Middle frontal gyrus (tissue), 1 donor: Measurements from ENCODE around the gene FBN3.

Source experiments
- DNase-seq: peaks from one replicate; pipeline ENCODE4 v3.0.0-alpha.2; 2015; ENCODE audit warnings: low spot score; ENCODE audit errors: extremely low spot score

FBN3 gene

DNA sequence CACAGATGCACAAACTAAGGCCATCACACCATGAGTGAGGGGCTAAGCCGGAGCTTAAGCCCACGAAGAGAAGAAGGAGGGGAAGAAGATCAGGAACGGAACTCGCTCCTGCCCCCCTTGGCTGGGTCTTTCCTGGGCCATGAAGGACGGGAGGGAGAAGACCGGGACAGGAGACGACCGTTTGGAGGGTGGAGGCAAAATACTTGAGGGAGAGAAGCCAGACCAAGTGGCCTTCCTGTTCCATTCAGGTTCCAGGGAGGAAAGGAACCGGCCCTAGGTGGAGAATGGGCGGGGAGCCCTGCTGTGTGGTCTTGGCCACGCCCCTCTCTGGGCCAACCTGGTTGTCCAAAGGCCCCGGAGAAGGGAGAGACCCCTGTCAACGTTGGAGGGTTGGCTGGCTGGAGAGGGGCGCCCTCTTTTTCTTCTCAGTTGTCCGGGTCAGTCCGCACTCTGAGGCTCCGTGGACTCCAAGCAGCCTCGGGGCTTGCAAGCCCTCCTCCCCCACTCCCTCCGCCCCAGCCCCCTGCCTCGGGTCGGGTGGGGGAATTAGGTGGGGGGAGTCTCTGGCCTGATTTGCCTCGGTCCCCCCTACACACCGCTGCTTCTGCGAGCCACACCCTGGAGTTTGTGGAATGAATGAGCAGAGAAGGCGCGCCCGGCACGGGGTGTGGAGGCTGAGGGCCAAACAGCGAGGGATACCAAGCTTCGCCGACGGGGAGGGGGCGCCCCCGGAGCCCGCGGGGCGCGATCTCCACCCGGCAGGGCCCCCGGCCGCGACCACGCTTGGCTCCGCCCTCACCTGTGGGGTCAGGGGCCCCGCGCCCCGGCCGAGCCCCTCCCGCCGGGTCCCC lies 757 bp downstream of the FBN3 start:
- DNase-seq = no peak

DNA sequence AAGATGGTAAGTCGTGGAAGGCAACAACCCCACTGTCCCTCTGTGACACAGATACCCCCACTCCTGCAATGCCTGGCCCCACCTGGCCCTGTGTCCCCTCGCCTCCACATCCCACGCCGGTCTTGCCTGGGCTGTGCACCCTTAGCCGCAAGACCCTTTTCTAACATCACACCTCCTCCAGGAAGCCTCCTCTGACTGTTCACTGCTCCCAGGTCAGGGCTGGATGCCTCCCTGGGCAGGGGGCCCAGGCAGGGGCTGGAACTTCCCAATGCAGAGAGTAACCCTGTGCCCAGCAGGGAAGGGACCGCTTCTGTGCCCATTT lies 1.3 kb downstream of the FBN3 start:
- no peak for DNase-seq

DNA sequence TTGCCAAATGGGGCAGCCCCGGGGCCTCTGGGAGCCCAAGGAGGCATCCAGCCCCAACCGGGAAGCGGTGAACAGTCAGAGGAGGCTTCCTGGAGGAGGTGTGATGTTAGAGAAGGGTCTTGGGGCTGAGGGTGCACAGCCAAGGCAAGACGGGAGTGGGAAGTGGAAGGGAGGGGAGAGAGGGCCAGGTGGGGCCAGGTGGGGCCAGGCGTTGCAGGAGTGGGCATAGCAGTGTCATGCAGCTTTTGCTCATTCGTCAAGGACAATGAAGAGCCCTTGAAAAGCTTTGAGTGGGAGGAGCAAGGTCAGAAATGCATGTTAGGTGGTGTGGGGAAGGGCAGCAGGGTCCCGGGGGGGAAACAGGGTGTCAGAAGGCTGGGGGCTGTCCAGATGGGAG lies 1.8 kb downstream of the FBN3 start:
- no peak for DNase-seq

DNA sequence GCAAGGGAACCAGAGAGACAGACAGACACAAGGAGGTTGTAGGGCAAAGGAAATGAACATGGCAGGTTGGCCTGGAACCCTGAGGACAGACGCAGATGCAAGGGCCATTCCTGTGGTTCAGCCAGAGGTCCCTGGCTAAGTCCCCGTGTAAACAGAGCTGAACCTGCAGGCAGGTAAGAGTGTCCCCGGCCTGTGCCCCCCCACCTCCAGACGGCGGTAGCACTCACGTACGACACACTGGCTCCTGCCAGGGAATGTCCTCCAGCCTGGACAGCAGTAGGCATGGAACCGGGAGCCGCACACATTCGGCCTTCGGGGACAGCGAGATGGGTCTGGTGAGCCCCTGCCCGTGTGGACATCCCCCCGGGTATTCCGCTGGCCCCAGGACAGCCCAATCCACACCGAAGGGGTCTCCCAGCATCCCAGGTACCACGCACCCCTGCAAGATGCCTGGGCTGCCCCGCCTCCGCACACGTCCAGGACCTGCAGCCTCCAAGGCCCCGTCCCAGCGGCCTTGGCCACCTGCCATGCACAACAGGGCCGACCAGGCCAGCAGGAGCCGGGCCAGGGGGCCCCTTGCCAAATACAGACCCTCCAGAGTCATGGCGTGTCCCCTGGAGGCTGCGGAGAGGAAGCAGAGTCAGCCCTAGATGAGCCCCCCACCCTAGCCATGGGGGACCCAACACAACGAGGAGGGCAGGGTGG lies 2.4 kb downstream of the FBN3 start:
- no peak for DNase-seq

DNA sequence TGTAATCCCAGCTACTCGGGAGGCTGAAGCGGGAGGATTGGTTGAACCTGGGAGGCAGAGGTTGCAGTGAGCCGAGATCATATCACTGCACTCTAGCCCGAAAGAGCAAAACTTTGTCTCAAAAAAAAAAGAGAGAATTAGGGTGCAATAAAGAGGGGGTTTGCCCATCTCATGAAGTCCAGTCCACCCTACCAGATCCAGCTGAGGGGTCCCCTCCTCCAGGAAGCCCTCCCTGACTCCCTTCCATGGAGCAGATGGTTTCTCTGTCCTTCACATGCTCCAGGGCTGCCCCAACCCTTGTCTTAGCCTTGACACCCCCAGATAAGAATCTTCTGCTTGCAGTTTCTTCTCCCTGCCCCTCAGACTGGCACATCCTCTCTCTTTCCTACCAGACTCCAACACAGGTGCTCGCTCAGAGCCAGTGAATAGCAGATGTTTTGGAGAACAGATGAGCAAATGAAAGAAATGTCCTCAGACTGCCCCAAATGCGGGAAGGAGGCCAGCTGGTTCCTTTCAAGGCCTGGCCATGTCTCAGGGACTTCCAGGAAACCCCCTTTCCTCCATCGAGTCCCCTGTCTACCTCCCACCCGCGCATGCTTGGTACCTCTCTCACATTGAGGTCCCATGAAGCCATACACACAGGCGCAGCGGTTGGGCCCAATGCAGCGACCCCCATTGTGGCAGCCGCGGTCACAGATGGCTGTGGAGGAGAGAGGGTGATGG lies 5.0 kb downstream of the FBN3 start:
- no peak for DNase-seq

DNA sequence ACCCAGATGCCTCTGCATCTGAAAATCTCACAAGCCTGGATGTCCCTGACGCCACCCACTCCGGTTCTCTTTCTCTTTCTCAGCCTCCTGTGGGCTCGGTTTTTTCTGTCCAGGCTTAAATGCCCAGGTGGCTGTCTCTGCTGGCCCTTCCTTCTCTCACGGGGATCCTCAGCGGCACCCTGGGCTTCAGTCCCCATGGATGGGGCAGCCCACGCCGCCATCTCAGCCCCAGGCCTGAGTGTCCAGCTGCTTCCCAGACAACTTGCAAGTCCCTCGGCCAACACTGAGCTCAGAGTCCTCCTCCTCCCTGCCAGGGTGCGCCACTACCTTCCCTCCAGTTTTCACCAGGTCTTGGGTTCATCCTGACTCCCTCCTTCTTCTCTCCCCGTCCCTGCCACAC lies 6.4 kb downstream of the FBN3 start:
- no peak for DNase-seq

DNA sequence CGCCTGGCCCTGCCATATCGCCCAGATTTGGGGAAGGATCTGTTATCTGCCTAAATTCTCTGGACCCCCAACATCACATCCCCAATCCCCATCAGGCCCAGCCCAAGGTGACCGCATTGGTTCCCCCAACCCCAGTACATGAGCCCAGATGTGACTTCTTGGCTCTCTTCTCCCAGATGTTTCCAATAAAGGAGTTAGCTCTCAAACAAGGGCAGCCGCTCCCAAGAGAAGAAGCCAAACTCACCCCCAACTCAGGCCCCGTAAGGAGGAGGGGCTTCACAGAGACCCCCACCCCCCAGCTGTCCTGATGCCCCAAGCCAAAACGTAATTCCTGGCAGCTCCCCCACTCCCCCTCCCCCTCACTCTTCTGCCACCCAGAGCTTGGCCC lies 6.9 kb downstream of the FBN3 start:
- no peak for DNase-seq

DNA sequence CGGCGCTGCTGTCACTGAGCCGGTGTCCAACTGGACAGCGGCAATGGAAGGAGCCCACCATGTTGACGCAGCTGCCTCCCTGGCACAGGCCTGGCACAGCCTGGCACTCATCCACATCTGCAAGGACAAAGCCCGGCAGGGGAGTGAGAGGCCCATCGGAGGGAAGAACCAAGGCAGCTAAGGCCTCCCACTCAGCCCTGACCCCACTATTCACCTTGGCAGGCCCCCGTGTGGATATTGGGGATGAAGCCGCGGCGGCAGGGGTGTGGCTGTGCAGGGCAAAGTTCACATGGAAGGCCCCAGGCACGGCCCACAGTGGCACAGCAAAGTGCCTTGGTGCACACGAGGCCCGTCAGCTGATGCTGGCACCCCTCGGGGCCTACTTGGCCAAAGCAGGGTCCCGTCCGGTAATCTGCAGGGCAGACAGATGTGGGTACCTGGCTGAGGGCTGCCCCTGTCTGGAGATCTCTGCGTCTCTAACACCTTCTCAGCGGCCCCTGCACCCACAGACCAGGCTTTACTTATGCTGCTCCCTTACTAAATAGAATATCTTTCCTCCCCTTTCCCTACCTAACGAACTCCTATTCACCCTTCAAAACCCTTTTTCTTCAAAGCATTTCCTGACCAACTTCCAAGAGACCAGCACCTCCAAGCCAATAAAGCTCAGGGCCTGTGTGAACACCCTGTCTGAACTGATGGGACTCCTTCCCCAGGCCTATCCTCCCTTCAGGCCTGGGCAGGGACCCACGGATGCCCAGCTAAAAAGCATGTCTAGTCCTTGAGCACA lies 7.5 kb downstream of the FBN3 start:
- DNase-seq = no peak

DNA sequence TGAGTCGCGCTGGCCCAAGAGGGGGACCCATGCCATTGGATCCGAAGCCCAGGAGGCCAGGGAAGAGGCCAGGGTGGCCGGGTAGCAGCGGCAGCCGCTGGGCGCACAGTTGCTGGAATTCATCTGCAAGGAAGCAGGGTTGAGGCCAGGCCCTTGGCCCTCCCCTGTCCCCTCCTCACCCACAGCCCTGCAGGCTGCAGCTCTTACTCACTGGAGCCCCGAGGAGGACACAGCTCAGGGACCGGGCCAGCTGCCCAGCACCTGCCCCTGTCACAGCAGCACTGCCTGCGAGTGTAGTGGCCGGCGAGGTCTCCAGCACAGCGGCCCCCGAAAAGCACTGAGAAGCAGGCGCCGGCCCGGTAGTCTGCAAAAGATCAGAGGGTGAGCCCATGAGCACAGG lies 11.2 kb downstream of the FBN3 start:
- no peak for DNase-seq

DNA sequence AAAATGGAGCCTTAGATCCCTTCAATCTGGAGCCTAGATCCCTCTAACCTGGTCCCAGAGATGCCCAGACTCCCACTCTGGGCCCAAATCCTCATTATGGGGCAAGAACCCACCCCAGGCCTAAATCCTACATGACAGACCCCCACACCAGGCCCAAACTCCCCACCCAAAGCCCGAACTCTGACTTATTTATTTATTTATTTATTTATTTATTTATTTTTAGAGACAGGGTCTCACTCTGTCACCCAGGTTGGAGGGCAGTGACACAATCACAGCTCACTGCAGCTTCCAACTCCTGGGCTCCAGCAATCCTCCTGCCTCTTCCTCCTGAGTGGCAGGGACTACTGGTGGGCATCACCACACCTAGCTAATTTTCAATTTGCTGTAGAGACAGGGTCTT lies 12.0 kb downstream of the FBN3 start:
- no peak for DNase-seq

DNA sequence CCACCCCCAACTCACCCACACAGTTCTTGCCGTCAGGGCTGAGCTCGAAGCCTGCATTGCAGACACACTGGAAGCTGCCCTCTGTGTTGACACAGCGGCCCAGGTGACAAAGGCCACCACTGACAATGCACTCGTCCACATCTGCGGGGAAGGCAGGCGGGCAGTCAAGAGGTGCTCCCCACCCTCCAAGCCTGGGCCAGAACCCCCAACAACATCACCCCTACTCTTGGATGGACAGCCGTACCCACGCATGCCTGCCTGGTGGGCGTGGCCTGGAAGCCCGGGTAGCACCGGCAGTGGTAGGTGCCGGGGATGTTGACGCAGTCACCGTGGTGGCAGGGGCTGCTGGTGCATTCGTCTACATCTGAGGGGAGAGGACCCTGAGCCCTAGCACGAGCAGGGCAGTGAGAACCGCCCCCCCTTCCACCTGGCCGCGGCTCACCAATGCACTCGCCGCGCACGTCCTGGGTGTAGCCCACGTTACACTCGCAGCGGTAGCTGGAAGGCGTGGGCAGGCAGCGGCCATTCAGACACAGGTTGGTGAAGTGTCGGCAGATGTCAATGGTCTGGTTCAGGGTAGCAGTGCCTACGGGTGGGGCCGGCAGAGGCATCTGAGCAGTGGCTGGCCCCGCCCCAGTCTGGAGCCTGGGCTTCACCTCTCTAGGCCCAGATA lies 13.3 kb downstream of the FBN3 start:
- DNase-seq = no peak

DNA sequence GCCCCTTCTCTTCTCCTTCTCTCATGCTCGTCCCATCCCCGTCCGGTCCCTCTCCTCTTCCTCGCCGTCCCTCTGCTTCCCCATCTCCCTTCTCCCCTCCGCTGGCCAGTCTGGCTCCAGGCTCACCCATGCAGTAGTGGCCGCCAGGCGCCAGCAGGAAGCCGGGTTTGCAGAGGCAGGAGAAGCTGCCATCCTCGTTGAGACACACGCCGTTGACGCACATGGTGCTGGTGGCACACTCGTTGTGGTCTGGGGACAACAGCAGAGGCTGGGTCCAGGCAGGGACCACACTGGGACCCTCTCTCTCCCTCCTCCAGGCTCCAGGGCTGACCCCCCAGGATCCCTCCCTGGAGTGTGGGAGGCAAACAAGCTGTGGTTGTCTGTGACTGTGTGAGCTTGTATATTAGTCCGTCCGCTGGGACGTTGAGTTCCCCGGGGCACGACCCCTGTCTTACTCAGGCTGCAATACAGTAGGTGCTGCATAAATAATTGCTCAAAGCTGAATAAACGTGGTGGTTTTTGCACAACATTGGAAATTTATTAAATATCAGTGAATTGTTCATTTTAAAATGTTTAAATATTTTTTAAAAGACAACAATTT lies 16.4 kb downstream of the FBN3 start:
- no peak for DNase-seq

DNA sequence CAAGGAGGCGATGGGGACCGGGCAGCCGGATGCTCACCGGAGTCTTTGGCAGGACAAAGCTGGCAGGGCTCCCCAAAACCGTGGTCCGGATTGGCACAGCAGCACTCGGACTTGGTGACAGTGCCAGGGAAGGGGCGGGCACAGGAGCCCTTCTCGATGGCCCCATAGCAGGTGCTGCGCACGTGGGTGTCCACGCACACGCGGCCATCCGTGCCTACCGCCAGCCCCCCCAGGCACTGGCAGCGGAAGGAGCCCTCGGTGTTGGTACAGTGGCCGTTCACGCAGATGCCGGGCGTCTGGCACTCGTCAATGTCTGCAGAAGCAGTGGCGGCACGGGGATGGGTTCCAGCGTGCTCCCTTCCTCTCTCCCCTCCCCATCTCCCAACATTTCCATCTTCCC lies 17.9 kb downstream of the FBN3 start:
- no peak for DNase-seq

DNA sequence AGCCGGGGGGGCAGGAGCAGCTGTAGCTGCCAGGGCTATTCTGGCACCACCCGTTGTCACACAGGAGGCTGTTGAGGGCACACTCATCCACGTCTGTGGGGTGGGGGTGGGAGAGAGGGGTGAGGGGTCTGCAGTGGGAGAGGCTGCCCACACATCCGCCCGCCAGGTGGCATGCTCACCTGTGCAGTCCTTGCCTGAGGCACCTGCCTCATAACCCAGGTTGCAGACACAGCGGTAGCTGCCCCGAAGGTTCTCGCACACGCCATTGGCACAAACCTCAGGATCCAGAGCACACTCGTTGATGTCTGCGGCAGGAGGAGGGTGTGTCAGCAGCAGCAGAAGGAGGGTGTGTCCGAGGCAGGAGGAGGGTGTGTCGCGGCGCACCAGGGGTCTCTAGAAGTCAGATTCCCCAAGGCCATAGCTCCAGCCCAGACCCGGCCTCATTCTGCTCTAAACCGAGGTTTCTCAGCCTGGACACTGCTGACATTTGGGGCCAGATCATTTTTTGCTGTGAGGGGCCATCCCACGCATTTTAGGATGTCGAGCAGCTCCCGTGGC lies 20.3 kb downstream of the FBN3 start:
- no peak for DNase-seq

DNA sequence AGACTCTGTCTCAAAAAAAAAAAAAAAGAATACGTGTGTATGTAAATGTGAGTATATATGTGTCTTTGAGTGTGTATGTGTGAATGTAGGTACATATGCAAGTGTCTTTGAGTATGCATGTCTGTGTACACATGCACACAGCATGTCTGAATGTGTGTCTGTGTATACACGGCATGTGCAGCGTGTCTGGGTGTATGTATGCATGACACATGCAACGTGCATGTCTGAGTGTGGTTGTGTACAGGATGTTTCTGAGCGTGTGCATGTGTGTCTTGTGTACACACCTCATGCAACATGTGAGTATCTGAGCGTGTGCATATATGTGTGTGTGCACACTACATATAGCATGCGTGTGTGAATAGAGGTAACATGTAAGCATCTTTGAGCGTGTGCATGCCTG lies 20.8 kb downstream of the FBN3 start:
- DNase-seq = no peak

DNA sequence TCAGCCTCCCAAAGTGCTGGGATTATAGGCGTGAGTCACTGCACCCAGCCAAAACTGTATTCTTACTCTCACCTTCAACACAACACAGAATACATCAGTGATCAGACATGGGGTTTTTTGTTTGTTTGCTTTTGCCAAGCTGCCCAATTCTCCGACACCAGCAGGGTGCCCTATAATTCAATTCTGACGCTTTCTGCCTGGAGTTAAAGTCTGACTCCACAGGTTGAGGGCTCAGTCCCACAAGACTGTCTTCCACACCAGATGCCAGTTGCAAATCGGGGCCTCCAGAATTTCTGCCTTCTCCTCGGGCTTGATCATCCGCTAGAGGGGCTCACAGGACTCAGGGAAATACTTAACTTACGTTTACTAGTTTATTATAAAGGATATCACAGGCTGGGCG lies 22.1 kb downstream of the FBN3 start:
- DNase-seq = no peak

DNA sequence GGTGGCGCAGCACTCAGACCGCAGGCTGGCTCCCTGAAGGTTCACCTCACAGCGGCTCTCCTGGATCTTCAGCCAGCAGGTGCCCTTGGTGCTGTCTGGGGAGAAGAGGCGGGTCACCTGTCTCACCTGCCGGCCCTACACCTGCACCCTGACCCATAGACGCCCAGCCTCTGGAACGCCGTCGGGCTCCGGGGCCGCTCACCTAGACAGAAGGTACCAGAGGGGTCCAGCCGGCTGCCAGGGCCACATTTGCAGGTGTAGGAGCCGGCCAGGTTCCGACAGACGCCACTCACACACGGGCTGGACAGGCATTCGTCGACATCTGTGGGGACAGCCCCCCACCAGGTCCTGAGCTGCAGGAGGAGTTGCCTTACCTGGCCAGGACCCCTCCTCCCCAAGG lies 22.9 kb downstream of the FBN3 start:
- no peak for DNase-seq

DNA sequence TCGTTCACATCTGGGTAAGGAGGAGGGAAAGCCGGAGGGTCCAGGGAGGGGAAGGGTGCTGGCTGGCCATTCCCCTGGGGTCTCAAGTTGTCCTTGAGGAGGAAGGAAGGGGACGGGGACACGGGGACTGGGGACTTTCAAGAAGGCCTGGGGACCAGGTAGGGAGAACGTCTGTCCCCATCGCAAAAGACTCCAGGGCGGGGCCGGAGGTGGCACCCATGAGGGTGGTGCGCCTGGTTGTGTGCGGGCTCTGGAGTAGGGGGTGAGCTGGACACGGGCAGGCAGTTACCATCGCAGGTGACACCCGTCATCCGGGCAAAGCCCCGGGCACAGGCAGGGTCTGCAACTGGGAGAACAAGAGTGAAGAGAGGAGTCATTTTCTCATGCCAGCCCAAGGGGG lies 23.4 kb downstream of the FBN3 start:
- DNase-seq = no peak

DNA sequence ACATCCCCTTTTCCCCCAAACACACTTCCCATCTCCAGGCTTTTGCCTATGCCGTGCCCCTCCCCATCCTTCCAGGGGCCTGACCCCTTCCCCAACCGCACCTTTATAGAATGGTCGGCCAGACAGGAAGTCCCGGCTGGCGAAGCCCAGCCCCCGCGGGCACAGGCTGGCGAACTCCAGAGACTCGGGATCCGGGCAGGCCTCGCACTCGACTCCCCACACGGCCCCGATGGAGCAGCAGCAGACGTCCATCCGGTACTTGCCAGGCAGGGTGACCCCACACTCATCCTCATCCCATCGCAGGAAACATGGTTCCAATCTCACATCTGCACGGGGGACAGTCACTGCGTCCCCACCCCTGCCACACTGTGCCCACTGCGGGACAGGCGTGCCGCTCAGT lies 25.7 kb downstream of the FBN3 start:
- no peak for DNase-seq

DNA sequence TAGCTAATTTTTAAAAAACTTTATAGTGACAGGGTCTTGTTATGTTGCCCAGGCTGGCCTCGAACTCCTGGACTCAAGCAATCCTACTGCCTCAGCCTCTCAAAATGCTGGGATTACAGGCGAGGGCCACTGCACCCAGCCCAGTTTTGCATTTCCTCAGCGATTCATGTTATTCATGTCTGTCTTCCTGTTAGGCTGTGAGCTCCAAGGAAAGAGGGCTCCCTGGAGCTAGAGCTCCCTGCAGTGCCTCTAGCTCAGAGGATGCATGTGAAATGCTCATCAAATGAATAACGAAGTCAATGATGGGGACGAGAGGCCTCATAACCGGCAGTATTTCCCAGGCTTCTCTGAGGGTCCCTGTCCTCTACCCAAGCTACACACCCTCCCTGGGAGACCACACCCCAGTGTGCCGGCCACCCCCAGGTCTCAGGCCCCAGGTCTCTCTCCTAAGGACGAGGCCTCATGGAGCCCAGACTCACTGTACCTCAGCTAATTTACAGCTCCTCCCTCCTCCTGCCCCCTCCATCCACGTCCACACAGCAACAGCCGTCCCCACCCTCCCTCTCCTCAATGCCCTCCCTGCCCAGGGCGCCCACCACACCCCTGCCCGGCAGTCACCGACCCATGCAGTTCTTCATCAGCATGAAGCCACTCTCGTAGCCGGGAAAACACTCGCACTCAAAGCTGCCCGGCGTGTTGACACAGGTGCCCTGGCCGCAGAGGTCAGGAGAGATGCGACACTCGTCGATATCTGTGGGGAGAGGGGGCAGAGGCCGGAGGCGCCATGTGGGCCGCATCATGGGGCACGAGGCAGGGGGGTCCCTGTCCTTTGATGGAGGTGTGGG lies 28.5 kb downstream of the FBN3 start:
- DNase-seq = no peak
